Nucleus accumbens (tissue), 56 donors: ENCODE data around the gene TMEM223.

Experiments
- DNase-seq, 56 donors: peaks; one replicate each; lab custom pipeline; 2025; lab: John Stamatoyannopoulos, UW

The TMEM223 gene

GRCh38 chr11:62804310-62805075 lies 12.7 kb upstream of the TMEM223 start:
- DNase-seq = peak in 4 of 56 donors; percentile 38 to 43 (median 42)

DNA sequence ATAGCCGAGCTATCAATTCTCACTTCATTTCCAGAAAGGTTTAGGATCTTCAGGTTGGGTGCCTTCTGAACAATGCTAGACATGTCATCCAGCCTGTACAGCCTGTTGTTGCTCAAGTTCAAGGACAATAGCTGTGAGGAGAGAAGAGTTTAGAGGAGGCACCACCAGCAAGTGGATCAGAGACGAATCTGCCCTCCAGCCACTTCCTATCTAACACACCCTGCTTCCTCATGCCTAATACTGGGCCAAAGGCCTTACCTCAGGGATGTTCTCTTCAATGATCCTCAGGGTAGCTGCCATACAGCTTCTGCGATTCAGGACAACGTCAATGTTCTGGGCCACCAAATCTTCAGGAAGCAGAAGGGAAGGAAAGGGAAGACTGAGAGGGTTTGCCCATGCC lies 9.3 kb upstream of the TMEM223 start:
- no peak for DNase-seq

DNA sequence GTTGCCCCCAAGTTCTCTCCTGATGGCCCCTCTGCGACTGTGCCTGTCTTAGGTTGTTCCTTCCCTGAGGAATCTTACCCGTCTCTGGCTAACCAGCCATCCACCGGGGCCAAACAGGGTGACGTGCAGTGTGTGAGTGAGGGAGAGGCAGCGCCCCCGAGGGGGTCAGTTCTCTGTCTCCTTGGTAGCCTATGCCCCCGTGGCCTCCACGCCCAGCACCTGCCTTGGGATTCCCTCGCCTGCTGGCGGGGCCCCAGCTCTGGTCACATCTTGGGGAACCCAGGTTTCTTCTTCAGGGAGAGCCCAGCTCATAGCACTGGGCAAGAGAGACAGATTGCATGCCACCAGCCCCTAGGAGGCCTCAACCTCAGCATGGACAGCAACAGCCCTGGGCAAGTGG lies 7.7 kb upstream of the TMEM223 start:
- DNase-seq = no peak

DNA sequence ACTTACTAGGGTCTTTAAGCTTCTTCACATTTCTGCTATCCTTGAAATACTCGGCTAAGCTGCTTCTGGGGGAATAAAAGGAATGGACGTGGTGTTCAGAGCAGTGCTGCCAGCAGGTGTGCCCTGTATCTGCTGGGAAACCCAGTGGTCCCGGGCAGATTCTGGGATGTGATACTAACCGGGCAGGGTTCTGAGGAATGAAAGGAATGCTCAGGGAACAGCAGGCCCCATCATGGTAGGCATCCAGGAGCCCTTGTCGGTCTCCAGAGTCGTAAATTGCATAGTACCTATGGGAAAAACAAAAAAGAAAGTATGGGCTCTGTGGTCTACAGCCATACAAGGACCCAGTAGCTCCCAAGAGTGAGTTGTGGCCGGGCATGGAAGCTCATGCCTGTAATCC lies 4.5 kb upstream of the TMEM223 start:
- no peak for DNase-seq

GRCh38 chr11:62794201-62794775 lies 2.5 kb upstream of the TMEM223 start:
- no peak for DNase-seq

GRCh38 chr11:62792202-62792575 lies 383 bp upstream of the TMEM223 start:
- DNase-seq = peak in 3 of 56 donors; percentile 31 to 48 (median 47)

GRCh38 chr11:62789576-62789975 lies 2.2 kb downstream of the TMEM223 start:
- peak in 8 of 56 donors; percentile 4 to 45 (median 22) for DNase-seq

GRCh38 chr11:62788991-62789390 lies 2.8 kb downstream of the TMEM223 start:
- DNase-seq = no peak

GRCh38 chr11:62787005-62787759 lies 4.6 kb downstream of the TMEM223 start, which contains the start of gene TMEM179B:
Gene TMEM179B (plus strand): TSS chr11:62787402. CDS start chr11:62787432, 30 bp downstream.
- peak; percentile 72 to 99 (median 94) for DNase-seq

GRCh38 chr11:62786318-62787004 lies 5.3 kb downstream of the TMEM223 start:
- peak in 55 of 56 donors; percentile 18 to 88 (median 67) for DNase-seq

GRCh38 chr11:62782753-62783152 lies 9.1 kb downstream of the TMEM223 start:
- DNase-seq = no peak

- DNase-seq = no peak
Measured at GRCh38 chr11:62778441-62778840, 13.4 kb downstream of the TMEM223 start.

GRCh38 chr11:62777389-62777788 lies 14.4 kb downstream of the TMEM223 start:
- no peak for DNase-seq

GRCh38 chr11:62775646-62776045 lies 16.2 kb downstream of the TMEM223 start:
- no peak for DNase-seq

DNA sequence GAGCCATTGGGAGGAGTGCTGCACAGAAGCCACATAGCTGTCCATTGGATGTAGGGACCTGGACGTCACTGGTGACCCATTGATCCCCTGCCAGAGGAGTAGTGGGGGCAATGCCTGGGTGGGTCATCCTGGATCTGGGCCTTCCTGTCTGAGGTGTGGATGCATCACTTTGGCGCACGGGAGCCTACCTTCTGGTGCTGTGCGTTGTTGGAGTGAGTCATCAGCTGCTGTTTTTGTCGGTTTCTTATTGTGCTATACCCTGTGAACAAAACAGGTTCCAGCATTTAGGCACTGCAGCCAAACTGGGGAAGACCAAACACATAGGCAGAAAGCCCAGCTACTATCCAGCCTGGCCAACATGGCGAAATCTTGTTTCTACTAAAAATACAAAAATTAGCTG lies 17.4 kb downstream of the TMEM223 start:
- DNase-seq = no peak

DNA sequence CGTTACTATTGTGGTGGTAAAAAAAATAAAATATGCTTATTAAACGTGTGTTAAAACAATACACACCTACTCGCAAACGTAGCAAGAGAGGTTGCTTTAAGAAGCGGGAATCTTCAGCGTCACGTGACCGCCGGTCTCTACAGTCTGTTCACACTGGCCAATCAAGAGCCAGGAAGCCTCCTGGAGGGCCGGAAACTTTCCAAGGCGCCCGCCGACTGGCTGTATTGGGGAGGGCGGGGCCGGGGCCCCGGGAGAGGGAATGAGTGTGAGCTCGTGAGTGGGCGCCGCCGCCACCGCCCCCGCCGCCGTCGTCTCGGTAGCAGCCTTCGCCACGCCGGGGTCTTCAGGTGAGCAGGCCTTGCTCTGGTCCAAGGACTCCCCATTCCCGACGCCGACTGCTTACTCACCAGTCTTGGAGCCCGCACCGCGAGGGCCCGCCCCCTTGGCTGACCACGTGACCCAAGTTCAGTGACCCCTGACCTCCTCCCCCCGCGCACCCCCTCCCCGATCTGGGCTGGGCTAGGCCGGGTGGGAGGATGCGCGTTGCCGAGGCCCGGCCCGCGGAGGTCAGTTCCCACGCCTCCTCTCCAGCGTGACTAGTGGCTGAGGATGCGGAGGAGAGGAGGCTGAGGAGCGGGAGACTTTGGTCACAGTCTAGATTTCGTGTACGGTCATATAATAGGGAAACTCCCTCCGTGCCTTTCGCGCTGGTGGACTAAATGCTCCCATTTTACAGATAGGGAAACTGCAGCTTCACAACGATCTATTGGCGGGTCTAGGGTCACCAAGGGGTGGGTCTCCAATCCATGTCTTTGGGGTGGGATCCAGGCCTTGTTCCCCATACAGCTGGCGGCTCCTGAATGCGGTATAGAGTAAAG lies 20.4 kb downstream of the TMEM223 start, which contains the start of gene TAF6L:
Gene TAF6L, plus strand, starts transcription at position 253 of the 878 bp plus-strand sequence. CDS start 4,388 bp downstream, outside the sequence.
- DNase-seq = peak; percentile 93 to 100 (median 98)

- peak in 39 of 56 donors; percentile 22 to 84 (median 64) for DNase-seq
Measured at GRCh38 chr11:62770778-62771143, 21.0 kb downstream of the TMEM223 start.

DNA sequence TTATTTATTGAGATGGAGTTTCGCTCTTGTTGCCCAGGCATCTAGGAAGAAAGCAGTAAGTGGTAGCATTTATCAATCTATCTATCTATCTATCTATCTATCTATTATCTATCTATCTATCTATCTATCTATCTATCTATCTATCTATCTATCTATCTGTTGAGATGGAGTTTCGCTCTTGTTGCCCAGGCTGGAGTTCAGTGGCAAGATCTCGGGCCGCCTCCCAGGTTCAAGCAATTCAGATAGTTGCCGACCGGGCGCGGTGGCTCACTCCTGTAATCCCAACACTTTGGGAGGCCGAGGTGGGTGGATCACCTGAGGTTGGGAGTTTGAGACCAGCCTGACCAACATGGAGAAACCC lies 31.0 kb downstream of the TMEM223 start:
- DNase-seq = peak in 1 of 56 donors; percentile 24
